ENCODE results near the gene ANKRD55.
"Not testable (repeated sequence)": the region's sequence is repeated elsewhere in the genome, so short reads cannot be mapped to it uniquely, and the experiment has no call there.

ANKRD55 gene

DNA sequence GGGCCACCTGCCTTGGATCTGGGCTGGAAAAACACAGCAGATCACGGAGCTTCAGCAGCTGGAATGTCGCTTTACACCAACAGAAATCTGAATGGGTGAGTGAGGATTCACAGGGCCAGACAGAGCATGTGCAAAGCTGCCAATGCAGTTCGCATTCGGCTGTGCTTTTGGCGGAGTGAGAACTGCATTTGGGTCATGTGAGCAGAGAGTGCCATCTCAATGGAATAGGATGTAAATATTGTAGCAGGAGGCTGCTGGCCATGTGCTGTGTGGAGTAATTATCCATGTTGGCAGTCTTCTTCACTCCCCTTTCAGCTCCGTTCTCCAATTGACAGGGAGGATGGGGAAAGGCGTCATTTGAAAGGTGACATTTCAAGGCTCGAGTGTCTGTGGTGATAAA, at the start of gene ANKRD55:
TSS of gene ANKRD55 (minus strand) at position 101 of the 400 bp plus-strand sequence. CDS start 417 bp downstream, outside the sequence.
- no peak for DNase-seq (ENCODE audit: insufficient read length, low spot score)
- no peak for FAIRE-seq

- DNase-seq (ENCODE audit: insufficient read length, low spot score) (no peak), FAIRE-seq (no peak)
Measured at GRCh38 chr5:56282216-56282615, 49.1 kb upstream of the ANKRD55 start.

- FAIRE-seq = no peak
Measured at GRCh38 chr5:56281489-56282165, 48.5 kb upstream of the ANKRD55 start.

DNA sequence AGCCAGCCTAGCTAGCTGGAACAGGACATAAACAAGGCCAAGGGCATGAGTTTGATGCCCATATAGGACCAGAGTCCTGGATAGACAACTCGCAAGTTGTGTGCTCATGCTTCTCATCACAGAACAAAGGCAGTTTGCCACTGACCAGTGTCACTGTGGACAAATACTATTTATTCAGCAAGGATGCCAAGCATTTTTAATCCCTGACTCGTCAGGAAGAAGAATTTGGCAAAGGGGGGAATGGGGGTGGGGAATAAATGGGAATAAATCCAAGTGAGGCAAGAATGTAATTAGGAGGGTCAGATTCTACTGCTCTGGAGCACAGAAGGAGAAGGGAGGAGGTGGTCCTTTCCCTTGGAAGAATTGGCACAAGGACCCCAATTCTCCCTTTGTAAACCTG, 46.8 kb upstream of the ANKRD55 start:
- FAIRE-seq (no peak), DNase-seq (ENCODE audit: insufficient read length, low spot score) (no peak)

More at GRCh38 chr5:56281489-56282165, 48.5 kb upstream of the ANKRD55 start:
- DNase-seq (ENCODE audit: insufficient read length, low spot score) = no peak

- FAIRE-seq = no peak
Measured at GRCh38 chr5:56279291-56279690, 46.2 kb upstream of the ANKRD55 start.

DNA sequence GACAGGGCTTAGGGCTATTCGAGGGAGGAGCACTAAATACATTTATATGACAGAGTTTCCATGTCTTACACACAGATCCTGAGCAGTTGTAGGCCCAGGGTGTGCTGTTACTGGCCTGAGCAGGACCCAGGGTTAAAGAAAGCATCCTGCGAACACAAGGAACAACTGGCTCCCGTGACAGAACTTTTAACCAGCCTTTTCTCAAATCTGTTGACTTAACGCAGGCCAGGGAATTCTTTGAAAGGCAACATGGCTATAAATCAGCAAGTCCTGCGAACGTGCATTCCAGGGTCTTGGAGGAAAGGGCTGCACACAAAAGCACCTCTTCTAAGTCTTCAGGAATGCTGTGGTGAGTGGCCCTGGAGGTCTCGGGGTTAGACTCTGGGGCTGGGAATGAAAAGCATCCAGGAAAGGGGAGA, 45.2 kb upstream of the ANKRD55 start:
- FAIRE-seq (no peak), DNase-seq (ENCODE audit: insufficient read length, low spot score) (no peak)

More at GRCh38 chr5:56279291-56279690, 46.2 kb upstream of the ANKRD55 start:
- DNase-seq (ENCODE audit: insufficient read length, low spot score) = no peak

- no peak for FAIRE-seq
- no peak for DNase-seq (ENCODE audit: insufficient read length, low spot score)
Measured at GRCh38 chr5:56277573-56277972, 44.4 kb upstream of the ANKRD55 start.

DNA sequence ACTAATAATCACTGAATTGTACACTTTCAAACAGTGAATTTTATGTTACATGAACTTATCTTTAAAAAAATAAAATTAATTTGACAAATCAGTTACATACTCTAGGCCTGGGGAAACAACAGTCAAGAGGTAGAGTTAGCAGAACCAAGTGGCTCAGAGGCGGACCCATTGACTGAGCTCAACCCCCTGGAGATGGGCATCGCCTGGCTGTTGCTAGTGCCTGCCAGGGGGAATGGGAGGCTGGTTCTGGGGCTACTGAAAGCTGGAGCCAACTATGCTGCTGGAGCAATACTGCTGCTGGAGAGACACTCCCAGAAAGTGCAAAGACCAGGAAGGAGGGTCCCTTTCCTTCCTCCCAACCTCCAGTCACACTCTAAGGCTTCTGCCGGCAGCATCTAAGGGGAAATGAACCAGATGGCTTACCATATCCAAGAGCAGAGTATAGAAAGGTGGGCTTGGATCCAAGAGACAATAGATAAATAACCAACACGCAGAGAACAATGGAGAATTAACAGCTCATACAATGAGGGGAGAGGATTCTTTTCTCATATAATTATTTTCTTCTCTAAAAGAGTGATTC, 40.3 kb upstream of the ANKRD55 start:
- FAIRE-seq (no peak), DNase-seq (ENCODE audit: insufficient read length, low spot score) (no peak)

- DNase-seq (ENCODE audit: insufficient read length, low spot score) (no peak), FAIRE-seq (no peak)
Measured at GRCh38 chr5:56272765-56273164, 39.6 kb upstream of the ANKRD55 start.

- peak; percentile 92 for FAIRE-seq
- peak; percentile 57 for DNase-seq (ENCODE audit: insufficient read length, low spot score)
Measured at GRCh38 chr5:56270568-56271392, 37.6 kb upstream of the ANKRD55 start.

DNA sequence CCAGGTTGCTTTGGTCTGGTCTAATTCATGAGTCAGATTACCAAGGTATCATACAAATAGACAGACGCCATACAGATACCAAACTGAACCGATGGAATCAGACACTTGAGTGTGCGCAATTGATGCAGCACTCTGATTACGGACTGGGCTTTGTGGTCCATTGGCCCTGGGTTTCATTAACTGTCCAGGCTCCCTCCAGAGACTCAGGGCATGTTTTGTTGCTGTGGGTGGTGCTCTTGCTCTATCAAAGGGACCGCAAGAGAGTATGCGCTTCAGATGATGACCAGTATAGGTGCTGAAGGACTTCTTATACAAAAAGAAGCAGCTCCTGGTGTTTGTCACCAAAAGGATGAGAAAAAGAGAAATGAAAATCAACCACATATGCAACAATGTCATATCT, 36.9 kb upstream of the ANKRD55 start:
- DNase-seq (ENCODE audit: insufficient read length, low spot score) = no peak
- no peak for FAIRE-seq

DNA sequence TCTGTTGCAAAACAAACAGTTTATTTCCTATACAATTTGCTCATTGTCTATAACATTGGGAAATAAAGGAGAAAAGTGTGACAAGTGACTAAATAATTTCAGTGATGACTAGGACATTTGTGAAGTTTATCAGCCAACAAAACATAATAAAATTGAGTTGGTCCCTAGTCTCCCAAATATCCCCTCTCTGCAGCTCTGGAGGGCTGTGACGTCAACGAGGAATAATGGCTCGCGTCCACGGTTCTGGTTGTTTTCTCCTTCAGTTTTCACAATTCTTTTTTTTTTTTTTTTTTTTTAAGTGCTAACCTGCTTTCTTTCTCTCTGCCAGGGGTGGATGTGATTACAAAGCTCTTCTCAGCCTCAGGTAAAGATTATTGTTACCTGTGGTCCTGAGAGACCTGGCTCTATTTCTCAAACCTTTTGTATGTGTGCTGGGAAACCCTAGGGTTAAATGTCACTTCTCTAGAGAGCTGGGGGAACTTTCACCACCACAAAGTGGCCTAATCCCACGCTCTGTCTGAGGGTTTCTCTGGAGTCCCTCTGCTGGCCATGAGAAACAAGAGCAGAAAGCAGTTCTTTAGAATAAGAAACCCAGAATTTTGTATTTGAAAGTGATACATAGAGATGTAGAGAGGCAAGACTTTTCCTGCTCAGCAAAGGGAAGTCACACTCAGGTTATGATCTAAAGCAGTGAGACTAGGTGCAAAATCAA, 36.2 kb upstream of the ANKRD55 start:
- DNase-seq (ENCODE audit: insufficient read length, low spot score) = peak; percentile 44
- FAIRE-seq = no peak

DNA sequence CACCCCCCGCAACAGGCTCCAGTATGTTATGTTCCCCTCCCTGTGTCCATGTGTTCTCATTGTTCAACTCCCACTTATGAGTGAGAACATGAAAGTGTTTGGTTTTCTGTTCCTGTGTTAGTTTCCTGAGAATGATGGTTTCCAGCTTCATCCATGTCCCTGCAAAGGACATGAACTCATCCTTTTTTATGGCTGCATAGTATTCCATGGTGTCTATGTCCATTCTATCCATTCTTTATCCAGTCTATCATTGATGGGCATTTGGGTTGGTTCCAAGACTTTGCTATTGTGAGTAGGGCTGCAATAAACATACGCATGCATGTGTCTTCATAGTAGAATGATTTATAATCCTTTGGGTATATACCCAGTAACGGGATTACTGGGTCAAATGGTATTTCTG, 35.6 kb upstream of the ANKRD55 start:
- not testable (repeated sequence) for DNase-seq (ENCODE audit: insufficient read length, low spot score); FAIRE-seq

GRCh38 chr5:56267856-56268255, 34.7 kb upstream of the ANKRD55 start:
- no peak for FAIRE-seq
- no peak for DNase-seq (ENCODE audit: insufficient read length, low spot score)

DNA sequence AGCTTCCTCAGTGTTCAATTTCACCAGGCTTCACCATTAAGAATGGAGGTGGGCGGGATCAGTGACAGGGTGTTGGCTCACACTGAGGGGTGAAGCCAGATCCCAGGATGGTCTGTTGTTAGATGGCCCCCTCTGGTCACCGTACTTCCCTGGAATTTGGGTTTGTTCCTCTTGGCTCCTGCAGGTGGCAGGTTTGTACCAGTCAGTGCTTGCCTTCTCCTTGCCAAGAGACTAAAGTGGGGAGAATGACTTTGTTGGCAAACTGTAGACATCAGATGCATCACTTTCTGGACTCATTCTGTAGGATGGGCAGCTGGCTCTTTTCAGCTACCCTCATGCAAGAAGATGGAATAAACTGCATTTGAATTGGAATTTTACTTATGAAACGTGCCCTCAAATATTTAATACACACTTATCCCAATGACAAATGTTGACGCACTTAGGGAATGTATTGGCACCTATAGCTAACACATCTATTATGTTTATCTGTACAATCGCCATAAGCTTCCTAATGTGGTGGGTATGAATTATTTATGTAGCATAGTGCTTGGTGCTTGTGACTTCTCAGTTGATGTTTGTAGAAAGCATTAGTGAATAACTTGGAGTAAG, 31.4 kb upstream of the ANKRD55 start:
- DNase-seq (ENCODE audit: insufficient read length, low spot score) (no peak), FAIRE-seq (no peak)

GRCh38 chr5:56262279-56262678, 29.1 kb upstream of the ANKRD55 start:
- FAIRE-seq (no peak), DNase-seq (ENCODE audit: insufficient read length, low spot score) (no peak)

DNA sequence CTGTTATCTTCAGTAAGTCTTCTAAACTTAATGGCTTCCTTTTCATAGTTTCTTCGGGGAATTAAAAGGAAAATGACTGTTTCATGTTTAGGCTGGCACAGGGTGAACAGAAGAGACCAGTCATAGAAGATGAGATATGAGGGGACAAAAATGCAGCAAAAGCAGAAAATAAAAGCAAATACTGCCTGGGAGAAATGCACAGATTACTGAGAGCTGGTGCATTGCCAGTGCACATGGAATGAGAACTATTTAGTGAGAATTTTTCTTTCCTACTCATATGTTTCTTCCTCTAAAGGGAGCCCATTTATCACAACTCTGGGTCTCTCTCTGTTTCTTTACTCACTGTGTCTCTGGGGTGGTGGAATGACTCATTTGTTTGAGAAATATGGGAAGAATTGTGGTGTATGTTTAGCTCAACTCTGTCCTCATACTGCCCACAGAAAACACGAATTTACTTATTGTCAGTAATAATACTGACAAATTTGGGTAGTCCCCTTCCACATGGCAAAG, 25.9 kb upstream of the ANKRD55 start:
- FAIRE-seq (no peak), DNase-seq (ENCODE audit: insufficient read length, low spot score) (no peak)

- not testable (repeated sequence) for FAIRE-seq
Measured at GRCh38 chr5:56257763-56258529, 24.8 kb upstream of the ANKRD55 start.

DNA sequence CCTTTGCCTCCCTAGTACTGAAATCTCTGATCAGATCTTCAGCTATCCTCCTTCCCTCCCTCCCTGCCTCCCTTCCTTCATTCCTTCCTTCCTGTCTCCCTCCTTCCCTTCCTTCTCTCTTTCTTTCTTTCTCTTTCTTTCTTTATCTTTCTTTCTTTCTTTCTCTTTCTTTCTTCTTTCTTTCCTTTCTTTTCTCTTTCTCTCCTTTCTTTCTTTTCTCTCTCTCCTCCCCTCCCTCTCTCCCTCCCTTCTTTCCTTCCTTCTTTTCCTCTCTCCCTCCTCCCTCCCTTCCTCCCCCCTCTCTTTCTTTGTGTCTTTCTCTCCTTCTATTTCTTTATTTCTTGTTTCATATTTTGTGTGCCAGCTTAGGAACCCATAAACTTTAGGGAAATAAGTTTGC, 23.9 kb upstream of the ANKRD55 start:
- no peak for FAIRE-seq
- DNase-seq (ENCODE audit: insufficient read length, low spot score) = no peak

More at GRCh38 chr5:56257763-56258529, 24.8 kb upstream of the ANKRD55 start:
- not testable (repeated sequence) for DNase-seq (ENCODE audit: insufficient read length, low spot score)
